H1 (cell line): ENCODE results near the gene PIGA. TPM values are rescaled to one million over a fixed set of nuclear protein-coding genes. Genes with fewer than 3 reads are reported as not detected.

ENCODE experiments used
- CTCF ChIA-PET: fragments of 300-600 bp; sonication (Branson Sonifier 250); formaldehyde crosslinking; loops from one replicate; lab custom pipeline; 2021; ENCODE audit not compliant: partially characterized antibody; lab: Charles Lee
- POLR2A ChIA-PET: fragments of 300-600 bp; sonication (Branson Sonifier 250); formaldehyde crosslinking; loops from one replicate; lab custom pipeline; 2021; ENCODE audit warnings: inconsistent platforms; ENCODE audit not compliant: partially characterized antibody; lab: Charles Lee
- DNase-seq, 2 experiments: peaks; one replicate each; pipeline versions ENCODE4 v3.0.0 to v3.0.0-alpha.2; 2010 to 2022; ENCODE audit warnings: low spot score in 2 of 2, low read depth in 1 of 2, mixed read lengths in 1 of 2
- FAIRE-seq: peaks from 2 replicates; lab custom pipeline; 2011; peaks lifted over from hg19 to GRCh38; lab: Jason Lieb, UNC
- H2AFZ ChIP-seq: 2 replicates; pipeline ENCODE4 v1.8.1; 2012; ENCODE audit warnings: low read length, inconsistent platforms
- H2AK5ac ChIP-seq: 2 replicates; pipeline ENCODE4 v1.6.1; 2013; ENCODE audit warnings: low read depth, low read length
- H2BK120ac ChIP-seq: replicated peaks from 2 replicates; pipeline ENCODE3; 2013; ENCODE audit warnings: low read depth, low read length, inconsistent platforms
- H2BK12ac ChIP-seq: 2 replicates; pipeline ENCODE4 v1.6.1; 2013; ENCODE audit warnings: low read depth, low read length
- H2BK15ac ChIP-seq: 2 replicates; pipeline ENCODE4 v1.6.1; 2013; ENCODE audit warnings: low read length
- H2BK20ac ChIP-seq: 2 replicates; pipeline ENCODE4 v1.6.1; 2013; ENCODE audit warnings: low read length
- H2BK5ac ChIP-seq: 2 replicates; pipeline ENCODE4 v1.6.1; 2013; ENCODE audit warnings: low read depth, low read length
- H3K14ac ChIP-seq: 2 replicates; pipeline ENCODE4 v1.6.1; 2013; ENCODE audit warnings: inconsistent platforms; ENCODE audit not compliant: insufficient read length
- H3K18ac ChIP-seq: 2 replicates; pipeline ENCODE4 v1.6.1; 2013; ENCODE audit warnings: low read length; ENCODE audit errors: extremely low read depth
- H3K23ac ChIP-seq: 2 replicates; pipeline ENCODE4 v1.6.1; 2013; ENCODE audit warnings: inconsistent platforms; ENCODE audit not compliant: insufficient read length
- H3K23me2 ChIP-seq: 2 replicates; pipeline ENCODE4 v1.6.1; 2013; ENCODE audit warnings: low read depth, low read length
- H3K27ac ChIP-seq: 2 replicates; pipeline ENCODE4 v1.6.1; 2011; ENCODE audit warnings: low read depth, low read length, inconsistent platforms
- H3K27me3 ChIP-seq, 4 experiments: replicated peaks in 1 of 4; 1 replicate in 1 of 4; 2 replicates in 3 of 4; pipeline versions ENCODE4 v1.6.1 to v1.8.1; 2011 to 2013; ENCODE audit warnings: low read length in 3 of 4, mild to moderate bottlenecking in 3 of 4, inconsistent platforms in 2 of 4, mixed read lengths in 2 of 4, moderate library complexity in 1 of 4; ENCODE audit not compliant: control insufficient read depth in 3 of 4, insufficient read depth in 3 of 4; ENCODE audit errors: extremely low read depth in 1 of 4
- H3K36me3 ChIP-seq, 4 experiments: 2 replicates each; pipeline versions ENCODE4 v1.6.1 to v1.8.1; 2011 to 2013; ENCODE audit warnings: mild to moderate bottlenecking in 4 of 4, low read length in 3 of 4, moderate library complexity in 2 of 4, control low read depth in 1 of 4, inconsistent platforms in 1 of 4; ENCODE audit not compliant: insufficient read depth in 4 of 4, control insufficient read depth in 2 of 4
- H3K4ac ChIP-seq: replicated peaks from 2 replicates; pipeline ENCODE3; 2013; ENCODE audit warnings: low read length, low read depth, mixed read lengths, inconsistent platforms; ENCODE audit not compliant: insufficient read length
- H3K4me1 ChIP-seq, 4 experiments: replicated peaks in 1 of 4; 1 replicate in 1 of 4; 2 replicates in 3 of 4; pipeline versions ENCODE4 v1.6.1 to v1.8.1; 2011 to 2013; ENCODE audit warnings: low read length in 3 of 4, inconsistent platforms in 2 of 4, mixed read lengths in 1 of 4; ENCODE audit not compliant: insufficient read depth in 4 of 4, control insufficient read depth in 3 of 4
- H3K4me2 ChIP-seq, 2 experiments: 2 replicates each; pipeline versions ENCODE4 v1.6.1 to v1.8.1; 2011 to 2013; ENCODE audit warnings: low read depth in 2 of 2, low read length in 2 of 2, control low read depth in 1 of 2, inconsistent platforms in 1 of 2, mild to moderate bottlenecking in 1 of 2; ENCODE audit not compliant: insufficient read depth in 1 of 2
- H3K4me3 ChIP-seq, 4 experiments: fragments of 200-600, 300-600 bp in 1 of 4; sonication (generic), shearing (Covaris generic), sonication (Bioruptor Twin) in 1 of 4; 2 replicates each; pipeline versions ENCODE4 v1.5.1 to v1.8.1; 2011 to 2016; ENCODE audit warnings: low read length in 4 of 4, low read depth in 3 of 4, control low read depth in 2 of 4, inconsistent platforms in 2 of 4, mild to moderate bottlenecking in 2 of 4, mixed read lengths in 1 of 4, moderate library complexity in 1 of 4; ENCODE audit not compliant: insufficient read depth in 2 of 4; ENCODE audit errors: extremely low read depth in 1 of 4
- H3K56ac ChIP-seq: replicated peaks from 2 replicates; pipeline ENCODE3; 2013; ENCODE audit warnings: low read depth, mild to moderate bottlenecking, mixed read lengths, low read length, inconsistent platforms; ENCODE audit not compliant: insufficient read length
- H3K79me1 ChIP-seq: 2 replicates; pipeline ENCODE4 v1.6.1; 2013; ENCODE audit warnings: low read depth, low read length, control low read depth
- H3K79me2 ChIP-seq, 2 experiments: 2 replicates each; pipeline versions ENCODE4 v1.6.1 to v1.8.1; 2012 to 2013; ENCODE audit warnings: low read length in 2 of 2, mild to moderate bottlenecking in 2 of 2, inconsistent platforms in 1 of 2; ENCODE audit not compliant: insufficient read depth in 2 of 2, control insufficient read depth in 1 of 2
- H3K9ac ChIP-seq, 4 experiments: replicated peaks in 1 of 4; 1 replicate in 1 of 4; 2 replicates in 3 of 4; pipeline versions ENCODE4 v1.6.1 to v1.8.1; 2011 to 2013; ENCODE audit warnings: low read depth in 3 of 4, low read length in 3 of 4, control low read depth in 2 of 4, mild to moderate bottlenecking in 2 of 4, moderate library complexity in 2 of 4, inconsistent platforms in 1 of 4; ENCODE audit errors: extremely low read depth in 1 of 4
- H3K9me3 ChIP-seq, 2 experiments: 2 replicates each; pipeline versions ENCODE4 v1.6.1 to v1.8.1; 2012 to 2013; ENCODE audit warnings: mild to moderate bottlenecking in 2 of 2, moderate library complexity in 2 of 2, control low read depth in 1 of 2, inconsistent platforms in 1 of 2, low read depth in 1 of 2, low read length in 1 of 2, mixed read lengths in 1 of 2; ENCODE audit not compliant: insufficient read depth in 2 of 2
- H4K20me1 ChIP-seq, 2 experiments: replicated peaks in 1 of 2; 2 replicates each; pipeline versions ENCODE3 to v1.8.1; 2011 to 2013; ENCODE audit warnings: inconsistent platforms in 2 of 2, low read length in 2 of 2, mild to moderate bottlenecking in 1 of 2; ENCODE audit not compliant: insufficient read depth in 2 of 2, control insufficient read depth in 1 of 2
- H4K5ac ChIP-seq: 2 replicates; pipeline ENCODE4 v1.6.1; 2013; ENCODE audit warnings: low read length, low read depth, mixed read lengths, inconsistent platforms; ENCODE audit not compliant: insufficient read length
- H4K8ac ChIP-seq: 2 replicates; pipeline ENCODE4 v1.8.0; 2013; ENCODE audit warnings: mild to moderate bottlenecking, moderate library complexity, low read length, inconsistent platforms; ENCODE audit not compliant: insufficient read depth; ENCODE audit errors: extremely low read depth
- H4K91ac ChIP-seq: replicated peaks from 2 replicates; pipeline ENCODE3; 2013; ENCODE audit warnings: low read length, mixed read lengths, inconsistent platforms; ENCODE audit not compliant: insufficient read length
- CBX5 ChIP-seq: fragments of 300-800, 300-1000 bp; sonication (generic); IDR thresholded peaks from 2 replicates; pipeline ENCODE4 v1.7.1; 2016; ENCODE audit warnings: antibody characterized with exemption, low read length, low read depth
- EZH2 ChIP-seq: fragments of 200-600 bp; sonication (generic); IDR thresholded peaks from 2 replicates; pipeline ENCODE4 v1.7.1; 2012; ENCODE audit warnings: low read depth, mild to moderate bottlenecking, moderate library complexity, low read length, inconsistent platforms; ENCODE audit not compliant: severe bottlenecking
- JUND ChIP-seq: IDR thresholded peaks from 2 replicates; pipeline ENCODE4 v1.6.1; 2011; ENCODE audit warnings: mild to moderate bottlenecking, improper control_type of control experiment, low read length
- KDM1A ChIP-seq: fragments of 200-600, 300-600 bp; sonication (generic); IDR thresholded peaks from 2 replicates; pipeline ENCODE4 v1.7.1; 2016; ENCODE audit warnings: mild to moderate bottlenecking, low read length, borderline replicate concordance
- KDM5A ChIP-seq: fragments of 200-600 bp; IDR thresholded peaks from 2 replicates; pipeline ENCODE4 v1.7.1; 2012; ENCODE audit warnings: mild to moderate bottlenecking, low read length, inconsistent platforms, mixed read lengths
- MAX ChIP-seq: IDR thresholded peaks from 2 replicates; pipeline ENCODE4 v1.6.1; 2012; ENCODE audit warnings: inconsistent platforms
- NANOG ChIP-seq: IDR thresholded peaks from 2 replicates; pipeline ENCODE4 v1.6.1; 2011; ENCODE audit warnings: low read length, low read depth, mild to moderate bottlenecking, inconsistent platforms; ENCODE audit not compliant: insufficient read depth, poor library complexity, severe bottlenecking
- POU5F1 ChIP-seq: IDR thresholded peaks from 2 replicates; pipeline ENCODE4 v1.6.1; 2011; ENCODE audit warnings: low read depth, mild to moderate bottlenecking, low read length, moderate library complexity
- RAD21 ChIP-seq, 2 experiments: IDR thresholded peaks in 1 of 2; conservative IDR thresholded peaks in 1 of 2; 2 replicates each; pipeline ENCODE4 v1.6.1; 2011; ENCODE audit warnings: low read depth in 2 of 2, low read length in 2 of 2, improper control_type of control experiment in 1 of 2, inconsistent platforms in 1 of 2, mild to moderate bottlenecking in 1 of 2, moderate library complexity in 1 of 2
- TBP ChIP-seq: IDR thresholded peaks from 2 replicates; pipeline ENCODE4 v1.6.1; 2011; ENCODE audit warnings: low read depth, low read length, improper control_type of control experiment
- WGBS, 2 experiments: shearing (Covaris generic) in 1 of 2; methylation state at CpG; one replicate each; pipeline versions ENCODE4 v1.1.6 to v1.1.7; 2013 to 2015; ENCODE audit warnings: low lambda C conversion rate in 2 of 2, mixed read lengths in 2 of 2, inconsistent platforms in 1 of 2, low coverage in 1 of 2, missing lambda C conversion rate in 1 of 2; ENCODE audit not compliant: insufficient replicate concordance in 2 of 2, insufficient coverage in 1 of 2, insufficient read length in 1 of 2; ENCODE audit errors: extremely low coverage in 1 of 2, missing lambda C conversion rate in 1 of 2; 5-methylcytosine and 5-hydroxymethylcytosine counted together
- polyA plus RNA-seq, 7 experiments: library from polyadenylated mRNA; depleted of rRNA in 3 of 7; stranded (reverse) in 5 of 7; unstranded in 2 of 7; fragments of >200 nt in 5 of 7; fragments of 200-250 nt in 2 of 7; gene quantifications; 1 replicate in 5 of 7; 2 replicates in 1 of 7; 4 replicates in 1 of 7; pipeline versions ENCODE4 v1.2.1 to v1.2.3, GENCODE V29; 2011 to 2013; ENCODE audit warnings: missing spikeins in 2 of 7, mixed read lengths in 2 of 7
- total RNA-seq: library from RNA; stranded (reverse); fragmentation: NEBNext Ultra II Directional; extraction: Animal tissue kit (Norgen Biotek cat#: 25700); gene quantifications from 2 replicates; pipeline ENCODE4 v1.2.1, GENCODE V29; 2021

The PIGA gene
- total and polyA plus RNA-seq, 2 of the 8 experiments (the other 6 are each of a cell fraction or from before 2014, with no cell fraction given), result 5.0 to 13.4 TPM

GRCh38 chrX:15274946-15275345, 60.4 kb downstream of the PIGA start:
- Histone ChIP-seq H3K4me1 (0 out of 7 replicates have a peak, but pooled peaks cover 0 to under 1% (median 0%) of the 10 kb centered on the region in 4 experiments), H4K91ac (no peak overlapping the region), H2BK12ac (no peak overlapping the region), H3K56ac (no peak overlapping the region), H3K4me2 (no peak overlapping the region), H3K9me3 (no peaks in the 10 kb centered on the region), H2BK15ac (no peak overlapping the region), H3K23me2 (no peaks in the 10 kb centered on the region), H3K27ac (no peak overlapping the region), H3K36me3 (no peaks in the 10 kb centered on the region), H2BK120ac (no peak overlapping the region), H4K8ac (no peak overlapping the region), H2AK5ac (no peak overlapping the region), H3K9ac (no peak overlapping the region), H3K4ac (no peak overlapping the region), H4K5ac (no peak overlapping the region), H3K79me1 (no peaks in the 10 kb centered on the region), H2BK5ac (no peak overlapping the region), H2AFZ (no peak overlapping the region), H3K79me2 (no peaks in the 10 kb centered on the region), H3K4me3 (no peak overlapping the region), H3K18ac (no peak overlapping the region), H4K20me1 (no peaks in the 10 kb centered on the region), H2BK20ac (no peak overlapping the region), H3K23ac (no peak overlapping the region), H3K27me3 (no peaks in the 10 kb centered on the region), H3K14ac (no peak overlapping the region)
- FAIRE-seq (no peak), DNase-seq (no peak)
- ChIA-PET CTCF (interaction anchor here (1.0 kb wide), 1 partner anchor 9 kb away, joined by 3 read pairs; no protein-coding TSS in a partner anchor), POLR2A (no interaction called here)
- WGBS, 2 experiments, result 100% methylated on average over 1 of the region's 2 CpGs; no CpG with 5 or more reads in 1 of the 2 experiments
- TF ChIP-seq JUND (no peak), NANOG (no peak), KDM1A (no peak), CBX5 (no peak), POU5F1 (no peak), KDM5A (no peak), EZH2 (no peak), MAX (no peak), TBP (no peak), RAD21 (IDR thresholded peaks at IDR 0.05 in 1 of 2, conservative IDR thresholded peaks at IDR 0.05 in 1 of 2; ENCODE audit: low read depth in 2 of 2, low read length in 2 of 2) (no peak)
